ENCODE measurements around the gene SPTBN1. TPM values are rescaled to one million over a fixed set of nuclear protein-coding genes. Genes with fewer than 3 reads are reported as not detected.

The SPTBN1 gene
- total and polyA plus RNA-seq, 2 of the 13 experiments (the other 11 are each of a cell fraction or from before 2014, with no cell fraction given), result 123 to 299 TPM

- TF ChIP-seq ZNF292 (CRISPR knock-in tag; IDR thresholded peaks at IDR 0.05; ENCODE audit: borderline replicate concordance, low read depth) (peak; percentile 97), PITX1 (CRISPR knock-in tag; IDR thresholded peaks at IDR 0.05) (no peak), ZFAT (CRISPR knock-in tag; conservative IDR thresholded peaks at IDR 0.05) (no peak), THAP11 (CRISPR knock-in tag; IDR thresholded peaks at IDR 0.05) (0 out of 2 replicates have a peak, but pooled peaks have one; percentile 29), ZHX2 (IDR thresholded peaks at IDR 0.05; ENCODE audit: low read depth) (no peak), ZHX2 (CRISPR knock-in tag; IDR thresholded peaks at IDR 0.05; ENCODE audit: borderline replicate concordance) (no peak), ZNF460 (CRISPR knock-in tag; IDR thresholded peaks at IDR 0.05; ENCODE audit: borderline replicate concordance) (no peak), HOXA3 (CRISPR knock-in tag; IDR thresholded peaks at IDR 0.05) (0 out of 2 replicates have a peak, but pooled peaks have one; percentile 63), ZNF451 (CRISPR knock-in tag; IDR thresholded peaks at IDR 0.05) (peak; percentile 84), GPBP1L1 (CRISPR knock-in tag; IDR thresholded peaks at IDR 0.05) (no peak), ZBTB34 (CRISPR knock-in tag; IDR thresholded peaks at IDR 0.05) (no peak), ZBTB44 (CRISPR knock-in tag; IDR thresholded peaks at IDR 0.05) (no peak), NCOA2 (CRISPR knock-in tag; IDR thresholded peaks at IDR 0.05) (peak; percentile 12), ZNF543 (CRISPR knock-in tag; IDR thresholded peaks at IDR 0.05) (peak; percentile 55; the same call in 1 of the 2 replicates), ZFP90 (CRISPR knock-in tag; IDR thresholded peaks at IDR 0.05; ENCODE audit: borderline replicate concordance) (no peak; the same call in 1 of the 2 replicates), DDIT3 (CRISPR knock-in tag; IDR thresholded peaks at IDR 0.05) (no peak), SATB2 (CRISPR knock-in tag; IDR thresholded peaks at IDR 0.05) (no peak), ZNF224 (CRISPR knock-in tag; IDR thresholded peaks at IDR 0.05) (0 out of 2 replicates have a peak, but pooled peaks have one; percentile 39), ZNF326 (CRISPR knock-in tag; IDR thresholded peaks at IDR 0.05; ENCODE audit: borderline replicate concordance) (no peak)
Measured at GRCh38 chr2:54457323-54458023, 1.3 kb downstream of the SPTBN1 start (continued).
